Measurements from ENCODE around the gene SLC18B1.

SLC18B1 gene

GRCh38 chr6:132812756-132813172 is 14.3 kb upstream of the SLC18B1 start:
- H3K27me3 ChIP-seq (ENCODE audit: low read length), result no peaks in the 10 kb centered on the region
- H3K27ac ChIP-seq (ENCODE audit: low read depth, low read length), result peak overlapping the region; percentile 71
- H4K20me1 ChIP-seq (ENCODE audit: low read depth, low read length), result peaks cover 30% of the 10 kb centered on the region
- no peak for TF ChIP-seq CTCF (IDR thresholded peaks at IDR 0.05; ENCODE audit: insufficient read depth, low read length, poor library complexity, severe bottlenecking)
- no peak for TF ChIP-seq EZH2phosphoT487 (conservative IDR thresholded peaks at IDR 0.05; ENCODE audit: low read length)
- peak overlapping the region; percentile 68 for H3K4me2 ChIP-seq (ENCODE audit: low read depth, low read length, poor library complexity, severe bottlenecking)
- peaks cover 47% of the 10 kb centered on the region for H3F3A ChIP-seq (ENCODE audit: insufficient read depth)
- peak overlapping the region; percentile 79 for H3K9ac ChIP-seq (ENCODE audit: low read length)
- H3K36me3 ChIP-seq (ENCODE audit: low read length), result peaks cover 32% of the 10 kb centered on the region
- peak overlapping the region; percentile 74 for H2AFZ ChIP-seq (ENCODE audit: low read depth, low read length, severe bottlenecking)
- no peaks in the 10 kb centered on the region for H3K9me2 ChIP-seq (replicated peaks; ENCODE audit: insufficient read depth, low read length)
- no peaks in the 10 kb centered on the region for H3K9me3 ChIP-seq (ENCODE audit: insufficient read depth, low read length)
- peak overlapping the region; percentile 75 for H3K4me3 ChIP-seq (ENCODE audit: insufficient read depth, low read length, poor library complexity, severe bottlenecking)
- peaks cover 23% of the 10 kb centered on the region for H3K79me2 ChIP-seq (ENCODE audit: insufficient read depth, low read length)

- peaks cover 42% of the 10 kb centered on the region for H3F3A ChIP-seq (ENCODE audit: insufficient read depth)
- H4K20me1 ChIP-seq (ENCODE audit: low read depth, low read length), result peaks cover 25% of the 10 kb centered on the region
- H3K36me3 ChIP-seq (ENCODE audit: low read length), result peaks cover 28% of the 10 kb centered on the region
- H3K27me3 ChIP-seq (ENCODE audit: low read length), result no peaks in the 10 kb centered on the region
- peak overlapping the region; percentile 75 for H3K4me3 ChIP-seq (ENCODE audit: insufficient read depth, low read length, poor library complexity, severe bottlenecking)
- no peak overlapping the region for H3K27ac ChIP-seq (ENCODE audit: low read depth, low read length)
- no peak for TF ChIP-seq CTCF (IDR thresholded peaks at IDR 0.05; ENCODE audit: insufficient read depth, low read length, poor library complexity, severe bottlenecking)
- TF ChIP-seq EZH2phosphoT487 (conservative IDR thresholded peaks at IDR 0.05; ENCODE audit: low read length), result no peak
- no peaks in the 10 kb centered on the region for H3K9me3 ChIP-seq (ENCODE audit: insufficient read depth, low read length)
- peak overlapping the region; percentile 74 for H2AFZ ChIP-seq (ENCODE audit: low read depth, low read length, severe bottlenecking)
- peaks cover 23% of the 10 kb centered on the region for H3K79me2 ChIP-seq (ENCODE audit: insufficient read depth, low read length)
- peak overlapping the region; percentile 79 for H3K9ac ChIP-seq (ENCODE audit: low read length)
- peak overlapping the region; percentile 68 for H3K4me2 ChIP-seq (ENCODE audit: low read depth, low read length, poor library complexity, severe bottlenecking)
- no peaks in the 10 kb centered on the region for H3K9me2 ChIP-seq (replicated peaks; ENCODE audit: insufficient read depth, low read length)
Measured at GRCh38 chr6:132812255-132812732, 13.9 kb upstream of the SLC18B1 start.

GRCh38 chr6:132811276-132811675 is 12.8 kb upstream of the SLC18B1 start:
- H2AFZ ChIP-seq (ENCODE audit: low read depth, low read length, severe bottlenecking), result no peak overlapping the region
- H4K20me1 ChIP-seq (ENCODE audit: low read depth, low read length), result peaks cover 15% of the 10 kb centered on the region; the same call in 1 of the 2 replicates
- TF ChIP-seq EZH2phosphoT487 (conservative IDR thresholded peaks at IDR 0.05; ENCODE audit: low read length), result no peak
- no peak for TF ChIP-seq CTCF (IDR thresholded peaks at IDR 0.05; ENCODE audit: insufficient read depth, low read length, poor library complexity, severe bottlenecking)
- H3K79me2 ChIP-seq (ENCODE audit: insufficient read depth, low read length), result peaks cover 19% of the 10 kb centered on the region
- no peak overlapping the region for H3K4me3 ChIP-seq (ENCODE audit: insufficient read depth, low read length, poor library complexity, severe bottlenecking)
- no peak overlapping the region for H3K27ac ChIP-seq (ENCODE audit: low read depth, low read length)
- H3K9ac ChIP-seq (ENCODE audit: low read length), result no peak overlapping the region
- H3K36me3 ChIP-seq (ENCODE audit: low read length), result peaks cover 18% of the 10 kb centered on the region
- no peaks in the 10 kb centered on the region for H3K9me3 ChIP-seq (ENCODE audit: insufficient read depth, low read length)
- no peak overlapping the region for H3K4me2 ChIP-seq (ENCODE audit: low read depth, low read length, poor library complexity, severe bottlenecking)
- no peaks in the 10 kb centered on the region for H3K9me2 ChIP-seq (replicated peaks; ENCODE audit: insufficient read depth, low read length)
- H3F3A ChIP-seq (ENCODE audit: insufficient read depth), result peaks cover 32% of the 10 kb centered on the region
- no peaks in the 10 kb centered on the region for H3K27me3 ChIP-seq (ENCODE audit: low read length)

Data from SU-DHL-6 (cell line).